T-helper 1 cell treated with Interleukin-12 subunit alpha and Interleukin-12 subunit beta and Interleukin-4 antibody, amounts not matched to agents 30 ng/mL and 1 ng/mL, for 36 hours (primary cell): ENCODE data around the gene KLB. TPM values are rescaled to one million over a fixed set of nuclear protein-coding genes. Genes with fewer than 3 reads are reported as not detected.

Source experiments
- total RNA-seq: library from RNA; stranded (reverse); gene quantifications from 2 replicates; pipeline ENCODE4 v1.2.3, GENCODE V29; 2022

Gene KLB
- total RNA-seq, 1 donor from 2014 or later, result not detected

Other genes with a start within 250 kb of the KLB start
- gene WDR19, start 224.4 kb upstream of the KLB start, total RNA-seq, result 15.3 and 15.8 TPM in 2 replicates
- 61.3 and 70.8 TPM in 2 replicates for gene RFC1, start 40.6 kb upstream of the KLB start, total RNA-seq
- gene RPL9, start 52.0 kb downstream of the KLB start, total RNA-seq, result 1,209 and 1,226 TPM in 2 replicates
- gene LIAS, start 52.1 kb downstream of the KLB start, total RNA-seq, result 12.2 and 12.6 TPM in 2 replicates
- gene UGDH, start 120.5 kb downstream of the KLB start, total RNA-seq, result 21.9 and 27.3 TPM in 2 replicates
- gene SMIM14, start 231.9 kb downstream of the KLB start, total RNA-seq, result 3.3 and 5.5 TPM in 2 replicates